HEK293 (cell line): ENCODE measurements around the gene RASA1.

Source experiments
- CTCF ChIA-PET: fragments of 350-600 bp; formaldehyde crosslinking; extraction: SDS; loops from one replicate; lab custom pipeline; 2021; ENCODE audit warnings: antibody characterized with exemption; lab: Yijun Ruan, JAX
- POLR2A ChIA-PET: fragments of 300-600 bp; formaldehyde crosslinking; extraction: SDS; loops from one replicate; lab custom pipeline; 2020; ENCODE audit warnings: antibody characterized with exemption, inconsistent platforms; lab: Yijun Ruan, JAX
- H3K27ac ChIP-seq: fragments of 200-500 bp; sonication (Bioruptor generic); 2 replicates; pipeline ENCODE4 v1.5.1; 2014; ENCODE audit warnings: low read depth, low read length, control low read depth, inconsistent platforms; ENCODE audit errors: extremely low read depth
- H3K36me3 ChIP-seq, 2 experiments: fragments of 200-500 bp in 1 of 2; sonication (Bioruptor generic) in 1 of 2; 1 replicate in 1 of 2; 2 replicates in 1 of 2; pipeline ENCODE4 v1.5.1; 2014 to 2017; ENCODE audit warnings: inconsistent platforms in 2 of 2, low read length in 2 of 2; ENCODE audit not compliant: control insufficient read depth in 2 of 2, insufficient read depth in 1 of 2
- H3K4me1 ChIP-seq: fragments of 200-500 bp; sonication (Bioruptor generic); 2 replicates; pipeline ENCODE4 v1.5.1; 2014; ENCODE audit warnings: mild to moderate bottlenecking, low read length, inconsistent platforms; ENCODE audit not compliant: control insufficient read depth, insufficient read depth
- H3K4me3 ChIP-seq: 2 replicates; pipeline ENCODE4 v1.5.1; 2011; ENCODE audit warnings: low read depth, mild to moderate bottlenecking, control low read depth, low read length, moderate library complexity
- H3K9me3 ChIP-seq: fragments of 200-500 bp; sonication (Bioruptor generic); 2 replicates; pipeline ENCODE4 v1.5.1; 2014; ENCODE audit warnings: low read depth, low read length, inconsistent platforms; ENCODE audit not compliant: control insufficient read depth, insufficient read depth
- AEBP2 ChIP-seq: fragments of 450-650 bp; formaldehyde crosslinking; IDR thresholded peaks from 2 replicates; pipeline ENCODE4 v1.5.1; 2016; ENCODE audit warnings: missing biosample characterization, missing genetic modification characterization, borderline replicate concordance
- BCL11B ChIP-seq: fragments of 450-650 bp; formaldehyde crosslinking; IDR thresholded peaks from 2 replicates; pipeline ENCODE4 v1.5.1; 2016; ENCODE audit warnings: low read depth, missing biosample characterization, missing genetic modification characterization
- ZBTB11 ChIP-seq: fragments of 450-650 bp; formaldehyde crosslinking; conservative IDR thresholded peaks from 2 replicates; pipeline ENCODE4 v1.5.1; 2016; ENCODE audit warnings: low read depth, missing biosample characterization, missing genetic modification characterization
- ZEB2 ChIP-seq: fragments of 450-650 bp; formaldehyde crosslinking; IDR thresholded peaks from 2 replicates; pipeline ENCODE4 v1.5.1; 2016; ENCODE audit warnings: missing biosample characterization, missing genetic modification characterization
- ZIC2 ChIP-seq: fragments of 450-650 bp; formaldehyde crosslinking; IDR thresholded peaks from 2 replicates; pipeline ENCODE4 v1.5.1; 2016; ENCODE audit warnings: missing biosample characterization, missing genetic modification characterization
- ZNF132 ChIP-seq: fragments of 450-650 bp; formaldehyde crosslinking; IDR thresholded peaks from 2 replicates; pipeline ENCODE4 v1.5.1; 2017; ENCODE audit warnings: missing biosample characterization, missing genetic modification characterization, borderline replicate concordance
- ZNF133 ChIP-seq: fragments of 450-650 bp; formaldehyde crosslinking; IDR thresholded peaks from 2 replicates; pipeline ENCODE4 v1.5.1; 2016; ENCODE audit warnings: missing biosample characterization, missing genetic modification characterization
- ZNF146 ChIP-seq: fragments of 450-650 bp; formaldehyde crosslinking; IDR thresholded peaks from 2 replicates; pipeline ENCODE4 v1.5.1; 2016; ENCODE audit warnings: missing biosample characterization, missing genetic modification characterization
- ZNF404 ChIP-seq: fragments of 450-650 bp; formaldehyde crosslinking; IDR thresholded peaks from 2 replicates; pipeline ENCODE4 v1.5.1; 2017; ENCODE audit warnings: missing biosample characterization, missing genetic modification characterization
- ZNF521 ChIP-seq: fragments of 450-650 bp; formaldehyde crosslinking; IDR thresholded peaks from 2 replicates; pipeline ENCODE4 v1.5.1; 2017; ENCODE audit warnings: missing biosample characterization, mild to moderate bottlenecking, missing genetic modification characterization
- ZNF558 ChIP-seq: fragments of 450-650 bp; formaldehyde crosslinking; IDR thresholded peaks from 2 replicates; pipeline ENCODE4 v1.5.1; 2016; ENCODE audit warnings: missing biosample characterization, missing genetic modification characterization
- ZNF654 ChIP-seq: fragments of 450-650 bp; formaldehyde crosslinking; IDR thresholded peaks from 2 replicates; pipeline ENCODE4 v1.5.1; 2016; ENCODE audit warnings: low read depth, missing biosample characterization, missing genetic modification characterization
- ZNF660 ChIP-seq: fragments of 450-650 bp; IDR thresholded peaks from 2 replicates; pipeline ENCODE4 v1.5.1; 2018; ENCODE audit warnings: missing biosample characterization, mild to moderate bottlenecking, missing genetic modification characterization
- ZNF701 ChIP-seq: fragments of 450-650 bp; formaldehyde crosslinking; IDR thresholded peaks from 2 replicates; pipeline ENCODE4 v1.5.1; 2016; ENCODE audit warnings: missing biosample characterization, missing genetic modification characterization
- ZNF777 ChIP-seq: fragments of 450-650 bp; formaldehyde crosslinking; IDR thresholded peaks from 2 replicates; pipeline ENCODE4 v1.5.1; 2017; ENCODE audit warnings: missing biosample characterization, missing genetic modification characterization, borderline replicate concordance
- TF ChIP-seq, protein P1 (sequence below): fragments of 450-650 bp; formaldehyde crosslinking; IDR thresholded peaks from 2 replicates; pipeline ENCODE4 v1.5.1; 2016; ENCODE audit warnings: missing biosample characterization, missing genetic modification characterization
- TF ChIP-seq, protein P2 (sequence below): IDR thresholded peaks from 2 replicates; pipeline ENCODE4 v1.6.1; 2011; ENCODE audit warnings: mild to moderate bottlenecking, low read depth, low read length, borderline replicate concordance
- TF ChIP-seq, protein P3 (sequence below): fragments of 450-650 bp; formaldehyde crosslinking; IDR thresholded peaks from 2 replicates; pipeline ENCODE4 v1.5.1; 2017; ENCODE audit warnings: missing biosample characterization, mild to moderate bottlenecking, missing genetic modification characterization, moderate library complexity

Gene RASA1

GRCh38 chr5:87233143-87233542, 34.5 kb upstream of the RASA1 start:
- no peak overlapping the region for H3K4me3 ChIP-seq
- TF ChIP-seq ZEB2 (tag by site-specific recombination) (no peak), ZNF660 (tag by site-specific recombination) (no peak), BCL11B (tag by site-specific recombination) (no peak), ZNF558 (no peak), ZNF777 (no peak), ZBTB11 (no peak), ZNF146 (tag by site-specific recombination) (no peak), ZNF654 (tag by site-specific recombination) (no peak), AEBP2 (tag by site-specific recombination) (no peak), ZNF701 (tag by site-specific recombination) (no peak), ZNF132 (no peak), ZNF404 (tag by site-specific recombination) (no peak), ZNF133 (no peak), ZIC2 (tag by site-specific recombination) (no peak), ZNF521 (tag by site-specific recombination) (no peak)
- TF ChIP-seq, protein P1, sequence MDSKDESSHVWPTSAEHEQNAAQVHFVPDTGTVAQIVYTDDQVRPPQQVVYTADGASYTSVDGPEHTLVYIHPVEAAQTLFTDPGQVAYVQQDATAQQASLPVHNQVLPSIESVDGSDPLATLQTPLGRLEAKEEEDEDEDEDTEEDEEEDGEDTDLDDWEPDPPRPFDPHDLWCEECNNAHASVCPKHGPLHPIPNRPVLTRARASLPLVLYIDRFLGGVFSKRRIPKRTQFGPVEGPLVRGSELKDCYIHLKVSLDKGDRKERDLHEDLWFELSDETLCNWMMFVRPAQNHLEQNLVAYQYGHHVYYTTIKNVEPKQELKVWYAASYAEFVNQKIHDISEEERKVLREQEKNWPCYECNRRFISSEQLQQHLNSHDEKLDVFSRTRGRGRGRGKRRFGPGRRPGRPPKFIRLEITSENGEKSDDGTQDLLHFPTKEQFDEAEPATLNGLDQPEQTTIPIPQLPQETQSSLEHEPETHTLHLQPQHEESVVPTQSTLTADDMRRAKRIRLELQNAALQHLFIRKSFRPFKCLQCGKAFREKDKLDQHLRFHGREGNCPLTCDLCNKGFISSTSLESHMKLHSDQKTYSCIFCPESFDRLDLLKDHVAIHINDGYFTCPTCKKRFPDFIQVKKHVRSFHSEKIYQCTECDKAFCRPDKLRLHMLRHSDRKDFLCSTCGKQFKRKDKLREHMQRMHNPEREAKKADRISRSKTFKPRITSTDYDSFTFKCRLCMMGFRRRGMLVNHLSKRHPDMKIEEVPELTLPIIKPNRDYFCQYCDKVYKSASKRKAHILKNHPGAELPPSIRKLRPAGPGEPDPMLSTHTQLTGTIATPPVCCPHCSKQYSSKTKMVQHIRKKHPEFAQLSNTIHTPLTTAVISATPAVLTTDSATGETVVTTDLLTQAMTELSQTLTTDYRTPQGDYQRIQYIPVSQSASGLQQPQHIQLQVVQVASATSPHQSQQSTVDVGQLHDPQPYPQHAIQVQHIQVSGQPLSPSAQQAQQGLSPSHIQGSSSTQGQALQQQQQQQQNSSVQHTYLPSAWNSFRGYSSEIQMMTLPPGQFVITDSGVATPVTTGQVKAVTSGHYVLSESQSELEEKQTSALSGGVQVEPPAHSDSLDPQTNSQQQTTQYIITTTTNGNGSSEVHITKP (tag by site-specific recombination), result no peak
- TF ChIP-seq, protein P2, sequence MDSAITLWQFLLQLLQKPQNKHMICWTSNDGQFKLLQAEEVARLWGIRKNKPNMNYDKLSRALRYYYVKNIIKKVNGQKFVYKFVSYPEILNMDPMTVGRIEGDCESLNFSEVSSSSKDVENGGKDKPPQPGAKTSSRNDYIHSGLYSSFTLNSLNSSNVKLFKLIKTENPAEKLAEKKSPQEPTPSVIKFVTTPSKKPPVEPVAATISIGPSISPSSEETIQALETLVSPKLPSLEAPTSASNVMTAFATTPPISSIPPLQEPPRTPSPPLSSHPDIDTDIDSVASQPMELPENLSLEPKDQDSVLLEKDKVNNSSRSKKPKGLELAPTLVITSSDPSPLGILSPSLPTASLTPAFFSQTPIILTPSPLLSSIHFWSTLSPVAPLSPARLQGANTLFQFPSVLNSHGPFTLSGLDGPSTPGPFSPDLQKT, result no peak
- TF ChIP-seq, protein P3, sequence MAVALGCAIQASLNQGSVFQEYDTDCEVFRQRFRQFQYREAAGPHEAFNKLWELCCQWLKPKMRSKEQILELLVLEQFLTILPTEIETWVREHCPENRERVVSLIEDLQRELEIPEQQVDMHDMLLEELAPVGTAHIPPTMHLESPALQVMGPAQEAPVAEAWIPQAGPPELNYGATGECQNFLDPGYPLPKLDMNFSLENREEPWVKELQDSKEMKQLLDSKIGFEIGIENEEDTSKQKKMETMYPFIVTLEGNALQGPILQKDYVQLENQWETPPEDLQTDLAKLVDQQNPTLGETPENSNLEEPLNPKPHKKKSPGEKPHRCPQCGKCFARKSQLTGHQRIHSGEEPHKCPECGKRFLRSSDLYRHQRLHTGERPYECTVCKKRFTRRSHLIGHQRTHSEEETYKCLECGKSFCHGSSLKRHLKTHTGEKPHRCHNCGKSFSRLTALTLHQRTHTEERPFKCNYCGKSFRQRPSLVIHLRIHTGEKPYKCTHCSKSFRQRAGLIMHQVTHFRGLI (tag by site-specific recombination), result no peak
- H3K4me1 ChIP-seq, result no peaks in the 10 kb centered on the region
- ChIA-PET CTCF (no interaction called here), POLR2A (no interaction called here)
- no peaks in the 10 kb centered on the region for H3K36me3 ChIP-seq
- no peaks in the 10 kb centered on the region for H3K9me3 ChIP-seq
- no peak overlapping the region for H3K27ac ChIP-seq
